ENCODE results near the gene KRT9. TPM values are rescaled to one million over a fixed set of nuclear protein-coding genes. Genes with fewer than 3 reads are reported as not detected.

The KRT9 gene
- total RNA-seq, 2 experiments from 2014 or later: not detected

DNA sequence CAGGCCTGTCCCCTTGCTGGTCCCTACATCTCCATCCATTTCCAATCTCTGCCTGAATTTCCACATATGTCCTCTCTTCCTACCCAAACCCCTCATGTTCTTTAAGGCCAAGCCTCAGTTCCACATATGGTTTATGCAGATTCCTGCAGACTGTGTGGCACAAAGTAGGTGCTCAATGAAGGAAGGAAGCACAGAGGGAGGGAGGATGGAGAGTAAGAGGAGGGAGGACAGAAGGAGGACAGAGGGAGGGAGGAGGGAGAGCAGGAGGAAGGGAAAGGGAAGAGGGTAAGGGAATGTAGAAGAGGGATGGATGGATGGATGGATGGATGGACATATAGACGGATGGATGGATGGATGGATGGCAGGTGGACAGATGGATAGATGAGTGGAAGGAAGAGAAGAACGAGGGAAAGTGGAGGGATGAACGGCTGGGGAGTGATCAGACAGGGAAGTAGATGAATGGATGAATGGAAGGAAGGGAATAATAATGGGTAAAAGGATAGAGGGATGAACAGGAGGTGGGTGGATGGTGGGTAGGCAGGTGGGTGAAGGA is 22.6 kb upstream of the KRT9 start:
- intact Hi-C loops (cut with DNase I, micrococcal nuclease): no loop called here
- POLR2A ChIA-PET: no interaction called here
- Histone ChIP-seq H3K36me3 (ENCODE audit: insufficient read depth, low read length) (no peaks in the 10 kb centered on the region), H3K9me3 (ENCODE audit: control insufficient read depth in 1 of 2, insufficient read depth in 1 of 2, low read length in 2 of 2) (no peaks in the 10 kb centered on the region), H3K4me3 (ENCODE audit: low read length) (no peak overlapping the region), H3K27ac (ENCODE audit: low read depth in 1 of 2, low read length in 2 of 2) (no peak overlapping the region), H3K4me1 (ENCODE audit: insufficient read depth, low read length) (no peaks in the 10 kb centered on the region), H3K27me3 (ENCODE audit: control insufficient read depth in 1 of 2, insufficient read depth in 2 of 2, low read length in 2 of 2) (no peaks in the 10 kb centered on the region)
- Mint-ChIP-seq H3K4me1 (ENCODE audit: low read depth) (no peaks in the 10 kb centered on the region), H3K36me3 (ENCODE audit: low read depth) (no peaks in the 10 kb centered on the region), H3K9me3 (no peaks in the 10 kb centered on the region), H3K27ac (no peak overlapping the region), H3K27me3 (peaks cover 20% of the 10 kb centered on the region), H3K4me3 (no peak overlapping the region)
- CTCF ChIA-PET: no interaction called here
- TF ChIP-seq, protein P1, sequence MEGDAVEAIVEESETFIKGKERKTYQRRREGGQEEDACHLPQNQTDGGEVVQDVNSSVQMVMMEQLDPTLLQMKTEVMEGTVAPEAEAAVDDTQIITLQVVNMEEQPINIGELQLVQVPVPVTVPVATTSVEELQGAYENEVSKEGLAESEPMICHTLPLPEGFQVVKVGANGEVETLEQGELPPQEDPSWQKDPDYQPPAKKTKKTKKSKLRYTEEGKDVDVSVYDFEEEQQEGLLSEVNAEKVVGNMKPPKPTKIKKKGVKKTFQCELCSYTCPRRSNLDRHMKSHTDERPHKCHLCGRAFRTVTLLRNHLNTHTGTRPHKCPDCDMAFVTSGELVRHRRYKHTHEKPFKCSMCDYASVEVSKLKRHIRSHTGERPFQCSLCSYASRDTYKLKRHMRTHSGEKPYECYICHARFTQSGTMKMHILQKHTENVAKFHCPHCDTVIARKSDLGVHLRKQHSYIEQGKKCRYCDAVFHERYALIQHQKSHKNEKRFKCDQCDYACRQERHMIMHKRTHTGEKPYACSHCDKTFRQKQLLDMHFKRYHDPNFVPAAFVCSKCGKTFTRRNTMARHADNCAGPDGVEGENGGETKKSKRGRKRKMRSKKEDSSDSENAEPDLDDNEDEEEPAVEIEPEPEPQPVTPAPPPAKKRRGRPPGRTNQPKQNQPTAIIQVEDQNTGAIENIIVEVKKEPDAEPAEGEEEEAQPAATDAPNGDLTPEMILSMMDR (IDR thresholded peaks at IDR 0.05): no peak
- ATAC-seq (ENCODE audit: poor library complexity): no peak
- no peak for DNase-seq

DNA sequence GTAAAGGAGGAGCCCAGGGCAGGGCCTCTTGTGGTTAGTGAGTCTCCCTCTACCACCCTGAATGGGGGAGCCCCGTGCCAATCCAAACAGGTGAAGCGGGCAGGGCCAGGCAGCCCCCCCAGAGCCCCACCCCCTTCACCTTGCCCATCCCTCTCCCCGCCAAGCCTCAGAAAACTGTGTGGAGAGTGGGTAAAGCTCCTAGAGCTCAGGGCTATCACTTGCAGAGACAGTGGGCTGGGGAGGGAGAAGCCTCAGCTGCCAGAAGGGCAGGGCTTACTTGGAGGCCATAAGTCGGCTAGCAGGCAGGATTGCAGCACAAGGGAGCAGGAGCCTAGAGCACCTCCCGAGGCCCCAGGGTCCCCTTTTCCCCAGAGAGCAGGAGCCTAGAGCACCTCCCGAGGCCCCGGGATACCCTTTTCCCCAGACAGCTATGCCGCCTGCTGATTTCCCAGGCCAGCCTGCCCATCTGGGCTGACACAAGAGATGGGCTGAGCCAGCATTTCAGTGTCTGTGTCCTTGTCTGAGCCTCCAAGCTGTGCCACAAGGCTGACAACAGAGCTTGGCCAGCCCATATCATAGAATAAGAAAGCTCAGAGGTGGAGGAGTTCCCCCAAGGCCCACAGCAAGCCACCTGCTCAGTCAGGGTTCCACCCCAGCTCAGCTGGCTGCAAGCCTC is 21.6 kb upstream of the KRT9 start:
- Histone ChIP-seq H3K4me3 (ENCODE audit: low read length) (no peak overlapping the region), H3K9me3 (ENCODE audit: control insufficient read depth in 1 of 2, insufficient read depth in 1 of 2, low read length in 2 of 2) (no peaks in the 10 kb centered on the region), H3K27me3 (ENCODE audit: control insufficient read depth in 1 of 2, insufficient read depth in 2 of 2, low read length in 2 of 2) (no peaks in the 10 kb centered on the region), H3K27ac (ENCODE audit: low read depth in 1 of 2, low read length in 2 of 2) (no peak overlapping the region), H3K36me3 (ENCODE audit: insufficient read depth, low read length) (no peaks in the 10 kb centered on the region), H3K4me1 (ENCODE audit: insufficient read depth, low read length) (no peaks in the 10 kb centered on the region)
- Mint-ChIP-seq H3K27me3 (peaks cover 26% of the 10 kb centered on the region), H3K27ac (no peak overlapping the region), H3K4me1 (ENCODE audit: low read depth) (no peaks in the 10 kb centered on the region), H3K9me3 (no peaks in the 10 kb centered on the region), H3K4me3 (no peak overlapping the region), H3K36me3 (ENCODE audit: low read depth) (no peaks in the 10 kb centered on the region)
- intact Hi-C loops (cut with DNase I, micrococcal nuclease): no loop called here
- TF ChIP-seq, protein P1 (IDR thresholded peaks at IDR 0.05): no peak
- CTCF ChIA-PET: no interaction called here
- POLR2A ChIA-PET: no interaction called here
- DNase-seq (no peak), ATAC-seq (ENCODE audit: poor library complexity) (no peak)

DNA sequence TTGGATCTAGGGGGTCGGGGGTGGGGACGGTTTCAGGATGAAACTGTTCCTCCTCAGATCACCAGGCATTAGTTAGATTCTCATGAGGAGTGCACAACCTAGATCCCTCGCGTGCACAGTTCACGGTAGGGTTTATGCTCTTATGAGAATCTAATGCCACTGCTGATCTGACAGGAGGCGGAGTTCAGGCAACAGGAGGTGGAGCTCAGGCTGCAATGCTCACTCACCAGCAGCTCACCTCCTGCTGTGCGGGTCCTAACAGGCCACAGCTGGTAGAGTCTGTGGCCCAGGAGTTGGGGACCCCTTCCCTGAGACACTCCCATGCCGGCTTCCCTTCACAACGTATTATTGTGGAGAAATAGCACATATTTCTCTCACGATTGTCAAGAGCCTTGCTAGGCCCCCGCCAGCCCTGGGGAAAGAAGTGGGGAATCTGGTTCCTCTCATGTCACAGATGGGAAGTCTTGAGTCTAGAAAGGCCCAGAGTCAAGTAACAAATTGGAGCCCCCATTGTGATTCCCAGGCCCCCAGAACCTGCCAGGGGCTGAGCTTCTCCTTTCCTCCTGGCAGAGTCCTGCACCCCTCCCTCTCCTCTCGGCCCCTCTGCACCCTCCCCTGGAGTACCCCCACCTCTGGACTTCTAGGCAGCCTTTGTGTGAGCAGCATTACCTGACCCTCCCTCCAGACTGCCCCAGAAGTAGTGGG is 20.9 kb upstream of the KRT9 start:
- Mint-ChIP-seq H3K27me3 (peaks cover 26% of the 10 kb centered on the region), H3K4me1 (ENCODE audit: low read depth) (no peaks in the 10 kb centered on the region), H3K36me3 (ENCODE audit: low read depth) (no peaks in the 10 kb centered on the region), H3K9me3 (no peaks in the 10 kb centered on the region), H3K4me3 (no peak overlapping the region), H3K27ac (no peak overlapping the region)
- H3K27me3 ChIP-seq (ENCODE audit: control insufficient read depth in 1 of 2, insufficient read depth in 2 of 2, low read length in 2 of 2): no peaks in the 10 kb centered on the region
- ChIA-PET CTCF (no interaction called here), POLR2A (no interaction called here)
- TF ChIP-seq, protein P1 (IDR thresholded peaks at IDR 0.05): no peak
- no peaks in the 10 kb centered on the region for H3K4me1 ChIP-seq (ENCODE audit: insufficient read depth, low read length)
- DNase-seq: no peak
- H3K36me3 ChIP-seq (ENCODE audit: insufficient read depth, low read length): no peaks in the 10 kb centered on the region
- ATAC-seq (ENCODE audit: poor library complexity): no peak
- no peak overlapping the region for H3K4me3 ChIP-seq (ENCODE audit: low read length)
- intact Hi-C loops (cut with DNase I, micrococcal nuclease): no loop called here
- no peaks in the 10 kb centered on the region for H3K9me3 ChIP-seq (ENCODE audit: control insufficient read depth in 1 of 2, insufficient read depth in 1 of 2, low read length in 2 of 2)
- no peak overlapping the region for H3K27ac ChIP-seq (ENCODE audit: low read depth in 1 of 2, low read length in 2 of 2)
